H1 (cell line): ENCODE measurements around the gene ITGB7. TPM values are rescaled to one million over a fixed set of nuclear protein-coding genes. Genes with fewer than 3 reads are reported as not detected.
A peak's percentile ranks its signal among the peaks of the same experiment; 100 is the strongest.

ENCODE experiments used
- CHD7 ChIP-seq: fragments of 300-600 bp; sonication (generic); IDR thresholded peaks from 2 replicates; pipeline ENCODE4 v1.7.1; 2012; ENCODE audit warnings: low read length, moderate library complexity, mild to moderate bottlenecking, inconsistent platforms; ENCODE audit not compliant: insufficient replicate concordance
- EZH2 ChIP-seq: fragments of 200-600 bp; sonication (generic); IDR thresholded peaks from 2 replicates; pipeline ENCODE4 v1.7.1; 2012; ENCODE audit warnings: low read depth, mild to moderate bottlenecking, moderate library complexity, low read length, inconsistent platforms; ENCODE audit not compliant: severe bottlenecking
- NANOG ChIP-seq: IDR thresholded peaks from 2 replicates; pipeline ENCODE4 v1.6.1; 2011; ENCODE audit warnings: low read length, low read depth, mild to moderate bottlenecking, inconsistent platforms; ENCODE audit not compliant: insufficient read depth, poor library complexity, severe bottlenecking
- RAD21 ChIP-seq, 2 experiments: IDR thresholded peaks in 1 of 2; conservative IDR thresholded peaks in 1 of 2; 2 replicates each; pipeline ENCODE4 v1.6.1; 2011; ENCODE audit warnings: low read depth in 2 of 2, low read length in 2 of 2, improper control_type of control experiment in 1 of 2, inconsistent platforms in 1 of 2, mild to moderate bottlenecking in 1 of 2, moderate library complexity in 1 of 2
- SIN3A ChIP-seq, 2 experiments: IDR thresholded peaks in 1 of 2; conservative IDR thresholded peaks in 1 of 2; 2 replicates each; pipeline ENCODE4 v1.6.1; 2011 to 2012; ENCODE audit warnings: low read length in 2 of 2, improper control_type of control experiment in 1 of 2, low read depth in 1 of 2, mild to moderate bottlenecking in 1 of 2
- SRF ChIP-seq: IDR thresholded peaks from 2 replicates; pipeline ENCODE4 v1.6.1; 2011; ENCODE audit warnings: mild to moderate bottlenecking, low read depth, low read length, moderate library complexity
- USF2 ChIP-seq: IDR thresholded peaks from 2 replicates; pipeline ENCODE4 v1.6.1; 2011; ENCODE audit warnings: low read length, improper control_type of control experiment
- polyA plus RNA-seq, 7 experiments: library from polyadenylated mRNA; depleted of rRNA in 3 of 7; stranded (reverse) in 5 of 7; unstranded in 2 of 7; fragments of >200 nt in 5 of 7; fragments of 200-250 nt in 2 of 7; gene quantifications; 1 replicate in 5 of 7; 2 replicates in 1 of 7; 4 replicates in 1 of 7; pipeline versions ENCODE4 v1.2.1 to v1.2.3, GENCODE V29; 2011 to 2013; ENCODE audit warnings: missing spikeins in 2 of 7, mixed read lengths in 2 of 7
- total RNA-seq: library from RNA; stranded (reverse); fragmentation: NEBNext Ultra II Directional; extraction: Animal tissue kit (Norgen Biotek cat#: 25700); gene quantifications from 2 replicates; pipeline ENCODE4 v1.2.1, GENCODE V29; 2021

Gene ITGB7
- total and polyA plus RNA-seq, 2 of the 8 experiments (the other 6 are each of a cell fraction or from before 2014, with no cell fraction given), result 0.35 to 0.54 TPM

- TF ChIP-seq NANOG, result no peak
- no peak for TF ChIP-seq CHD7
- TF ChIP-seq SIN3A (conservative IDR thresholded peaks at IDR 0.05 in 1 of 2, IDR thresholded peaks at IDR 0.05 in 1 of 2; ENCODE audit: low read depth in 1 of 2, low read length in 2 of 2), result peak in 1 of 2 experiments; percentile 80; a peak in 2 of 4 replicates
- TF ChIP-seq SRF, result no peak
- TF ChIP-seq EZH2, result no peak
- TF ChIP-seq RAD21 (IDR thresholded peaks at IDR 0.05 in 1 of 2, conservative IDR thresholded peaks at IDR 0.05 in 1 of 2; ENCODE audit: low read depth in 2 of 2, low read length in 2 of 2), result peak; percentile 10 to 44; a peak in 3 of 4 replicates
- TF ChIP-seq USF2, result no peak
Observed at GRCh38 chr12:53224061-53224896, 17.2 kb upstream of the ITGB7 start (continued).
